IMR-90 (cell line): ENCODE results near the gene HSPB9. TPM values are rescaled to one million over a fixed set of nuclear protein-coding genes. Genes with fewer than 3 reads are reported as not detected.

Experiments used
- ATAC-seq: fragments of 200-7000 bp; cut with Tn5 transposase; 2 replicates; pipeline ENCODE4 v1.9.1; 2020; ENCODE audit warnings: low read depth, mild to moderate bottlenecking, moderate library complexity
- BruUV-seq: library from RNA; stranded (reverse); fragments of 400-500 nt; replicated peaks from 2 replicates; lab custom pipeline; 2021; lab: Mats Ljungman, UMichigan
- CTCF ChIA-PET: fragments of 300-600 bp; formaldehyde crosslinking; extraction: SDS; loops from one replicate; lab custom pipeline; 2021; ENCODE audit warnings: antibody characterized with exemption; lab: Yijun Ruan, JAX
- POLR2A ChIA-PET: fragments of 300-600 bp; sonication (Branson Sonifier 250); formaldehyde crosslinking; loops from one replicate; lab custom pipeline; 2022; ENCODE audit warnings: antibody characterized with exemption; ENCODE audit not compliant: unreplicated experiment; lab: Charles Lee
- DNase-seq: peaks from one replicate; pipeline ENCODE4 v3.0.0; 2013
- H2AFZ ChIP-seq: replicated peaks from 2 replicates; pipeline ENCODE3; 2013; ENCODE audit warnings: low read length, mild to moderate bottlenecking; ENCODE audit not compliant: poor library complexity
- H2AK5ac ChIP-seq: 2 replicates; pipeline ENCODE4 v1.6.1; 2013; ENCODE audit warnings: low read depth, low read length, inconsistent platforms
- H2AK9ac ChIP-seq: replicated peaks from 2 replicates; pipeline ENCODE3; 2013; ENCODE audit warnings: mild to moderate bottlenecking, low read depth, low read length, moderate library complexity; ENCODE audit not compliant: poor library complexity
- H2BK120ac ChIP-seq: 2 replicates; pipeline ENCODE4 v1.6.1; 2013; ENCODE audit warnings: low read depth, low read length, inconsistent platforms
- H2BK15ac ChIP-seq: 3 replicates; pipeline ENCODE4 v1.6.1; 2013; ENCODE audit warnings: low read depth, low read length, inconsistent platforms
- H2BK20ac ChIP-seq: 2 replicates; pipeline ENCODE4 v1.6.1; 2013; ENCODE audit warnings: low read depth, mild to moderate bottlenecking, inconsistent platforms, low read length, moderate library complexity
- H2BK5ac ChIP-seq: 2 replicates; pipeline ENCODE4 v1.6.1; 2013; ENCODE audit warnings: mild to moderate bottlenecking, low read depth, low read length, inconsistent platforms; ENCODE audit not compliant: poor library complexity, severe bottlenecking
- H3K14ac ChIP-seq: replicated peaks from 2 replicates; pipeline ENCODE4 v1.6.1; 2013; ENCODE audit warnings: low read depth, low read length, inconsistent platforms
- H3K18ac ChIP-seq: 2 replicates; pipeline ENCODE4 v1.6.1; 2013; ENCODE audit warnings: low read depth, low read length, control low read depth
- H3K23ac ChIP-seq: 2 replicates; pipeline ENCODE4 v1.6.1; 2013; ENCODE audit warnings: low read depth, low read length, inconsistent platforms
- H3K27ac ChIP-seq: 2 replicates; pipeline ENCODE4 v1.5.1; 2013; ENCODE audit warnings: mild to moderate bottlenecking, control low read depth, low read length; ENCODE audit not compliant: insufficient read depth
- H3K27me3 ChIP-seq: 2 replicates; pipeline ENCODE4 v1.6.1; 2013; ENCODE audit warnings: low read length; ENCODE audit not compliant: control insufficient read depth, insufficient read depth
- H3K36me3 ChIP-seq: 2 replicates; pipeline ENCODE4 v1.6.1; 2013; ENCODE audit warnings: low read length, mixed read lengths; ENCODE audit not compliant: control insufficient read depth, insufficient read depth
- H3K4ac ChIP-seq: 2 replicates; pipeline ENCODE4 v1.6.1; 2013; ENCODE audit warnings: low read depth, low read length, inconsistent platforms
- H3K4me1 ChIP-seq: 2 replicates; pipeline ENCODE4 v1.6.1; 2013; ENCODE audit warnings: low read length, mixed read lengths; ENCODE audit not compliant: control insufficient read depth, insufficient read depth
- H3K4me2 ChIP-seq: 2 replicates; pipeline ENCODE4 v1.6.1; 2013; ENCODE audit warnings: low read depth, mild to moderate bottlenecking, control low read depth, low read length, moderate library complexity
- H3K4me3 ChIP-seq: 2 replicates; pipeline ENCODE4 v1.5.1; 2013; ENCODE audit warnings: low read depth, mild to moderate bottlenecking, control low read depth, low read length, moderate library complexity; ENCODE audit not compliant: insufficient read depth
- H3K56ac ChIP-seq: 2 replicates; pipeline ENCODE4 v1.6.1; 2013; ENCODE audit warnings: low read length, inconsistent platforms; ENCODE audit not compliant: insufficient read depth; ENCODE audit errors: extremely low read depth
- H3K79me1 ChIP-seq, 2 experiments: 2 replicates each; pipeline ENCODE4 v1.6.1; 2013; ENCODE audit warnings: low read length in 2 of 2, inconsistent platforms in 1 of 2, low read depth in 1 of 2
- H3K9ac ChIP-seq: 2 replicates; pipeline ENCODE4 v1.6.1; 2013; ENCODE audit warnings: low read depth, low read length, control low read depth
- H3K9me1 ChIP-seq: 2 replicates; pipeline ENCODE4 v1.6.1; 2013; ENCODE audit warnings: low read length, inconsistent platforms; ENCODE audit not compliant: insufficient read depth
- H3K9me3 ChIP-seq: 2 replicates; pipeline ENCODE4 v1.6.1; 2013; ENCODE audit warnings: low read length; ENCODE audit not compliant: control insufficient read depth, insufficient read depth
- H4K20me1 ChIP-seq: 2 replicates; pipeline ENCODE4 v1.6.1; 2013; ENCODE audit warnings: low read length, inconsistent platforms; ENCODE audit not compliant: insufficient read depth
- H4K5ac ChIP-seq: 2 replicates; pipeline ENCODE4 v1.6.1; 2013; ENCODE audit warnings: mild to moderate bottlenecking, low read depth, low read length, control low read depth
- H4K8ac ChIP-seq, 2 experiments: 2 replicates each; pipeline ENCODE4 v1.6.1; 2013; ENCODE audit warnings: low read depth in 2 of 2, low read length in 2 of 2, control low read depth in 1 of 2, inconsistent platforms in 1 of 2
- H4K91ac ChIP-seq: 2 replicates; pipeline ENCODE4 v1.6.1; 2013; ENCODE audit warnings: low read depth, low read length, inconsistent platforms; ENCODE audit not compliant: insufficient read depth
- CEBPB ChIP-seq: IDR thresholded peaks from 2 replicates; pipeline ENCODE4 v1.6.1; 2012; ENCODE audit warnings: low read depth, low read length, improper control_type of control experiment
- CHD1 ChIP-seq: IDR thresholded peaks from 2 replicates; pipeline ENCODE4 v1.6.1; 2012; ENCODE audit warnings: low read depth, low read length, improper control_type of control experiment
- FOS ChIP-seq: fragments of 150-350 bp; IDR thresholded peaks from 2 replicates; pipeline ENCODE4 v1.6.1; 2016; ENCODE audit warnings: low read depth, low read length
- POLR2A ChIP-seq: IDR thresholded peaks from 2 replicates; pipeline ENCODE4 v1.6.1; 2012; ENCODE audit warnings: mild to moderate bottlenecking, low read depth, low read length
- RAD21 ChIP-seq: IDR thresholded peaks from 2 replicates; pipeline ENCODE4 v1.6.1; 2012; ENCODE audit warnings: low read length, improper control_type of control experiment
- RCOR1 ChIP-seq: IDR thresholded peaks from 2 replicates; pipeline ENCODE4 v1.6.1; 2012; ENCODE audit warnings: mild to moderate bottlenecking, low read length, improper control_type of control experiment; ENCODE audit not compliant: insufficient replicate concordance
- RFX5 ChIP-seq: IDR thresholded peaks from 2 replicates; pipeline ENCODE4 v1.8.0; 2012; ENCODE audit warnings: low read depth, mild to moderate bottlenecking, low read length, moderate library complexity
- SMC3 ChIP-seq: fragments of 150-350 bp; IDR thresholded peaks from 2 replicates; pipeline ENCODE4 v1.6.1; 2016; ENCODE audit warnings: low read depth, mild to moderate bottlenecking, antibody characterized with exemption, low read length, moderate library complexity
- USF2 ChIP-seq: fragments of 150-350 bp; IDR thresholded peaks from 2 replicates; pipeline ENCODE4 v1.6.1; 2017; ENCODE audit warnings: mild to moderate bottlenecking, antibody characterized with exemption, low read length, low read depth
- WGBS, 2 experiments: methylation state at CpG; one replicate each; pipeline versions ENCODE4 v1.1.5 to v1.1.7; 2013; ENCODE audit warnings: missing lambda C conversion rate in 2 of 2; ENCODE audit not compliant: insufficient read length in 1 of 2; ENCODE audit errors: extremely low coverage in 2 of 2; 5-methylcytosine and 5-hydroxymethylcytosine counted together
- dilution Hi-C: fragments of 300-500 bp; cut with HindIII; formaldehyde crosslinking; loops from one replicate; pipeline ENCODE4 v1.14.3; 2018; ENCODE audit warnings: low sequenced_read_pairs; ENCODE audit not compliant: unreplicated experiment
- in situ Hi-C: fragments of 300-500 bp; cut with MboI; formaldehyde crosslinking; loops from 3 replicates; pipeline ENCODE4 v1.14.3; 2019; ENCODE audit warnings: low sequenced_read_pairs, inconsistent platforms, mixed read lengths
- intact Hi-C: fragments of 100-400 bp; cut with micrococcal nuclease; formaldehyde crosslinking; loops from 2 replicates; pipeline ENCODE4 v1.10.0; 2022
- polyA plus RNA-seq, 3 experiments: library from polyadenylated mRNA; depleted of rRNA; stranded (reverse); fragments of >200 nt; gene quantifications; 2 replicates each; pipeline ENCODE4 v1.2.3, GENCODE V29; 2012; ENCODE audit warnings: low replicate concordance in 1 of 3
- total RNA-seq: library from RNA; depleted of rRNA; stranded (reverse); fragments of >200 nt; gene quantifications from 2 replicates; pipeline ENCODE4 v1.2.3, GENCODE V29; 2012
- TF ChIP-seq, protein P1 (sequence below): conservative IDR thresholded peaks from 2 replicates; pipeline ENCODE4 v1.5.1; 2012; ENCODE audit warnings: mild to moderate bottlenecking, low read depth, low read length, improper control_type of control experiment

HSPB9 gene
- total and polyA plus RNA-seq, 2 of the 4 experiments (the other 2 are of a cell fraction): not detected

DNA sequence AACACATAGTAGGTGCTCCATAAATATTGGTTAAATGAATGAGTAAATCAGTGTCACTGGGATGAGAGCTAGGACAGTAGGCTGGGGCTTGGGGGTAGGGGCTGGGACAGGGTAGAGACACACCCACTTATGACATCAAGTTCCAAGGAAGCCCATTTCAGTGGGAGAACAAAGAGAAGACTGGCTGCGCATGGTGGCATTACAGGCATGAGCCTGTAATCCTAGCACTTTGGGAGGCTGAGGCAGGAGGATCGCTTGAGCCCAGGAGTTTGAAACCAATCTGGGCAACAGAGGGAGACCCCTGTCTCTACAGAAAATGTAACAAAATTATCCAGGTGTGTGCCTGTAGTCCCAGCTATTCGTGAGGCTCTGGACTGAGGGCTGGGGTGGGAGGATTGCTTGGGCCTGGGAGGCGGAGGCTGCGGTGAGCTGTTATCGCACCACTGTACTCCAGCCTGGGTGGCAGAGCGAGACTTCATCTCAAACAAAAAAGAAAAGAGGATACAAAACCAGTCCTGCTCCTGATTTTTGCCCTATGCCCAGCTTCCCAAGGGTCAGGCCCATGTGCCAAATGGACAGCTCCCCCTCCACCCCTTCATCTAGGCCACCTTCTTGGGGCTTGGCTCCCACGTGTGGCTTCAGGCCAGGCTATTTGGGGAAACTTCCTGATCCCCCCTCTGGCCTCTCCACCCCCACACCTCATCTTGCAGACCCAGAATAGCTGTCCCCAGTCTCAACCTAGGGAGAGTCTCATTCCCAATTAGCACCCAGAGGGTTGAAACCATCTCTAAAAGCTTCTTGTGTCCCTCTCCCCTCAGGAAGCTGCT is 31.4 kb upstream of the HSPB9 start (continued):
- TF ChIP-seq, protein P1, sequence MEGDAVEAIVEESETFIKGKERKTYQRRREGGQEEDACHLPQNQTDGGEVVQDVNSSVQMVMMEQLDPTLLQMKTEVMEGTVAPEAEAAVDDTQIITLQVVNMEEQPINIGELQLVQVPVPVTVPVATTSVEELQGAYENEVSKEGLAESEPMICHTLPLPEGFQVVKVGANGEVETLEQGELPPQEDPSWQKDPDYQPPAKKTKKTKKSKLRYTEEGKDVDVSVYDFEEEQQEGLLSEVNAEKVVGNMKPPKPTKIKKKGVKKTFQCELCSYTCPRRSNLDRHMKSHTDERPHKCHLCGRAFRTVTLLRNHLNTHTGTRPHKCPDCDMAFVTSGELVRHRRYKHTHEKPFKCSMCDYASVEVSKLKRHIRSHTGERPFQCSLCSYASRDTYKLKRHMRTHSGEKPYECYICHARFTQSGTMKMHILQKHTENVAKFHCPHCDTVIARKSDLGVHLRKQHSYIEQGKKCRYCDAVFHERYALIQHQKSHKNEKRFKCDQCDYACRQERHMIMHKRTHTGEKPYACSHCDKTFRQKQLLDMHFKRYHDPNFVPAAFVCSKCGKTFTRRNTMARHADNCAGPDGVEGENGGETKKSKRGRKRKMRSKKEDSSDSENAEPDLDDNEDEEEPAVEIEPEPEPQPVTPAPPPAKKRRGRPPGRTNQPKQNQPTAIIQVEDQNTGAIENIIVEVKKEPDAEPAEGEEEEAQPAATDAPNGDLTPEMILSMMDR: no peak

DNA sequence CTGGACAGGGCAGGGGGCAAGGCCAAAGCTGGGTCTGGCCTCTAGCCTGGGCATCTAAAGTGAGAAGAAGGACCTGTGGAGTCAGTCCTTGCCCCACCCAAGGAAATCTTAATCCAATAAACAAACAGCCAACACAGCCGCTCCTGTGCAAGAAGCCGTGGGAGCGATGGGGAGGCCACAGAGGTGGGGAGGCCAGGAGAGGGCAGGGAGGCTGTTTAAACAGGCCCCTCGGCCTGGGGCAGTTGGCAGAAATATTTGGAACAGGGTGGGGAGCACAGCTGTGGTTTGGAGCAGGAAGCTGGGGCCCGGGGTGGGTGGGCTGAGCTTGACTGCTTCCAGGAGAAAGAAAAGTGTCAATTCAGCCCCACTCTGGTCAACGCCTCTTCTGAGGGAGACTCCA is 29.7 kb upstream of the HSPB9 start:
- H3K4me3 ChIP-seq: no peak overlapping the region
- H3K4me1 ChIP-seq: no peaks in the 10 kb centered on the region
- no peak overlapping the region for H3K9ac ChIP-seq
- no peak overlapping the region for H3K27ac ChIP-seq
- no peak overlapping the region for H2BK5ac ChIP-seq
- in situ Hi-C loops (no loop called here), intact Hi-C loops (no loop called here), dilution Hi-C loops (no loop called here)
- H3K9me1 ChIP-seq: no peaks in the 10 kb centered on the region
- H3K23ac ChIP-seq: no peak overlapping the region
- H3K4me2 ChIP-seq: no peak overlapping the region
- H2AFZ ChIP-seq: no peak overlapping the region
- H3K27me3 ChIP-seq: peaks cover 82% of the 10 kb centered on the region
- no peak overlapping the region for H2BK15ac ChIP-seq
- no peak overlapping the region for H4K5ac ChIP-seq
- H3K9me3 ChIP-seq: no peaks in the 10 kb centered on the region
- no peak overlapping the region for H3K56ac ChIP-seq
- H4K8ac ChIP-seq: no peak overlapping the region
- H4K91ac ChIP-seq: no peak overlapping the region
- H4K20me1 ChIP-seq: no peaks in the 10 kb centered on the region
- BruUV-seq: no TSS peak
- H3K79me1 ChIP-seq: no peaks in the 10 kb centered on the region
- POLR2A ChIA-PET: interaction anchor here (0.6 kb wide), 2 partner anchors 8 to 429 kb away, joined by 3 read pairs; no protein-coding TSS in a partner anchor
- no peak for ATAC-seq
- no peak overlapping the region for H3K18ac ChIP-seq
- CTCF ChIA-PET: no interaction called here
- H2AK9ac ChIP-seq: no peak overlapping the region
- no peak overlapping the region for H2BK120ac ChIP-seq
- no peak for TF ChIP-seq POLR2A
- TF ChIP-seq CHD1: no peak
- no peak for TF ChIP-seq RAD21
- no peak for TF ChIP-seq USF2
- no peak for TF ChIP-seq RCOR1
- no peak for TF ChIP-seq SMC3
- TF ChIP-seq FOS: no peak
- no peak for TF ChIP-seq CEBPB
- TF ChIP-seq RFX5: no peak
- H2BK20ac ChIP-seq: no peak overlapping the region
- H3K36me3 ChIP-seq: no peaks in the 10 kb centered on the region
- H3K4ac ChIP-seq: no peak overlapping the region
- no peak for DNase-seq
- H3K14ac ChIP-seq: no peak overlapping the region
- no CpG with 5 or more reads among the region's 6 CpGs for WGBS, 2 experiments
- H2AK5ac ChIP-seq: no peak overlapping the region
